ENCODE results near the gene RNH1.

Gene RNH1

DNA sequence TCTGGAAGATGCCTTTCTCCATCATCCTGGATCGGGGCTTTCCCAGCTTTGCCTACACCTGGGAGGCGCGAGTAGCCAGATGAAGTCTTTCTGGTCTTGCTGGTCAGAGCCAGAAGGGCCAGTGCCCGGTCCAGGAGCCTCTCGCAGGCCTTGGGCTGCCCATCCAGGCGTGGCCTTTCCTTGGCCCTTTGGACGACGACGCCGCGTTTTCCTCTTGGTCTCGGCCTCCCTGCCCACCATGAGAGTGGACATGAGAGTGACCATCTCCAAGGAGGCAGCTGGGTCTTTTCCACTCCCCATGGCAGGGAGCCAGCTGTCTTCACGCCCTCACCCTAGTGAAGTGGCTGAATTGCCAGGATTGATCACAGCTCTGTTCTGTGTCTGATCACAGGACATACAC, 53.5 kb downstream of the RNH1 start:
- no peak for TF ChIP-seq CTCF (IDR thresholded peaks at IDR 0.05; ENCODE audit: low read depth, low read length)
- H3K4me3 ChIP-seq (ENCODE audit: low read depth, low read length): no peak overlapping the region
- DNase-seq (ENCODE audit: low read depth, low spot score): no peak
- in situ Hi-C loops (cut with HindIII; ENCODE audit: low sequenced_read_pairs): no loop called here

- TF ChIP-seq CTCF (IDR thresholded peaks at IDR 0.05; ENCODE audit: low read depth, low read length): no peak
- in situ Hi-C loops (cut with HindIII; ENCODE audit: low sequenced_read_pairs): no loop called here
- H3K4me3 ChIP-seq (ENCODE audit: low read depth, low read length): no peak overlapping the region
- no peak for DNase-seq (ENCODE audit: low read depth, low spot score)
These were observed 54.0 kb downstream of the RNH1 start for GRCh38 chr11:452916-453527.

DNA sequence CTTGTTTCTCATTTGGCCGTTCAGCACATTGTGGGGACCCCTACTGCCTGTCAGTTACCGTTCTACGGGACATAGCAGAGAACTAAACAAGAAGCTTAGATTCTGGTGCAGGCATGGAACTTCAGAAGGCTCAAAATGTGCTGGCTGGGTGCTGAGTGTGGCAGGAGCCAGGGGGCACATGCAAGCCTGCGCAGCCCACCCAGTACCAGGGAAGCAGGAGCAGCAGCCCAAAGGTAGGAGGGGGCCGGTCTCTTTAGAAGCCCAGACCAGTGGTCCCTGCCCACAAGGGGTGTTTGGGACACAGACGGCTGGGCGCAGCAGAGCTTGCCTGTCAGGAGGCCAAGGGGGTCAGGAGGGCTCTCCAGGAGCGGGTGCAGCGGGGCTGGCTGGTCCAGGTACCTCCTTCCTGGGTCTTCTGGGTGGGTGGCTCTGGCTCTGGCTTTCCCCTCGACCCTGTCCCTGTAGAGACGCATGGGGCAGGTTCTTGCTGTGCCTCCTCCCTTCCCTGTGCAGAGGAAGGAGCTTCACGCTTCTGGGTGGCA, 54.8 kb downstream of the RNH1 start:
- no peak for TF ChIP-seq CTCF (IDR thresholded peaks at IDR 0.05; ENCODE audit: low read depth, low read length)
- DNase-seq (ENCODE audit: low read depth, low spot score): no peak
- in situ Hi-C loops (cut with HindIII; ENCODE audit: low sequenced_read_pairs): no loop called here
- no peak overlapping the region for H3K4me3 ChIP-seq (ENCODE audit: low read depth, low read length)

DNA sequence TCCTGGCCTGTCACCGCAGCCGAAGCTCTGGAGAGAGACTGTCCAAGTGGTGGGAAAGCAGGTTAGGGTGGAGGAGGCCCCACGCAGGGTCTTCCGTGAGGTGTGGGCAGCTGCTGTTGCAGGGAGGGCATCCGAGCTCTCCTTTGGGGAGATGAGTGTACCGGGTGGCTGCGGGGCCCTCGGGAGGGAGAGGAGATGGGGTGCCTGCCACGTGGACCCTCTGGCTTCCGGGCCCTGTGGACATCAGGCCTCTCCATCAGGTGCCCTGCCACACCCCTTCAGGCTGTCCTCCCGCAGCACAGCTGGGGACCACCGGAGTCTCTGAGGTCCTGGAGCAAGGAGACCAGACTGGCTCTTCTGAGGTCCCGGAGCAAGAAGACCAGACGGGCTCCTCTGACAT, 55.3 kb downstream of the RNH1 start:
- no peak for DNase-seq (ENCODE audit: low read depth, low spot score)
- no peak for TF ChIP-seq CTCF (IDR thresholded peaks at IDR 0.05; ENCODE audit: low read depth, low read length)
- in situ Hi-C loops (cut with HindIII; ENCODE audit: low sequenced_read_pairs): no loop called here
- peak overlapping the region; percentile 68 for H3K4me3 ChIP-seq (ENCODE audit: low read depth, low read length)

DNA sequence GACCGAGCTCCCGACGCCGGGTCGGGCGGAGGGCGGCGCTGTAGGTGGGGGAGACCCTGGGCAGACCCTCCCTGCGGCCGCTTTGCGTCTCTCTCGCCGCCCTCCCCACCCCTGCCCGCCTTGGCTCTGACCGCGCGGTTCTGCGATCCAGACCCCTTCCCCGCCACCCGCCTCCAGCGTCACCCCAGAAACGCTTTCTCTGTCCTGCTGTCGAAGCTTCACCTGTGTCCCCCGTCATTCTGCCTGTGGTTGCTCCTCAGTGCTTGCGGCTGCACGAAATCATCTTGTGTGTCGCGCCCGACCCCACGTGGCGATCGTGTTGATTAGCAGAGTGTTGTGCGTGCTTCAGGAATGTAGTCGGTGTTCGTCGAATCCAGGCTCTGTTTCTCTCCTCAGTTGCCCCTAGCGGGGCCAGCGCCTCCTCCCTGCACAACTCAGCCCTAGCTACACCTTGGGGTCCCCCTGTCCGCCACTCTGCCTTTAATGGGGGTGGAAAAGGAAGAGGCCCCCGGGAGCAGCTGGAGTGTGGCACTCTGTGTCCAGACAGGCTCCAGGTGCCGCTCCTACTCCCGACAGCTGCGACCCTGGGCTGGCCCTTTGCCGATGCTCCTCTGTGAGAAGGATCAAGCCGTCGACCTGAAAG, 56.1 kb downstream of the RNH1 start:
- peak overlapping the region; percentile 68 for H3K4me3 ChIP-seq (ENCODE audit: low read depth, low read length)
- peak; percentile 17 for TF ChIP-seq CTCF (IDR thresholded peaks at IDR 0.05; ENCODE audit: low read depth, low read length)
- DNase-seq (ENCODE audit: low read depth, low spot score): peak; percentile 56
- in situ Hi-C loops (cut with HindIII; ENCODE audit: low sequenced_read_pairs): no loop called here

DNA sequence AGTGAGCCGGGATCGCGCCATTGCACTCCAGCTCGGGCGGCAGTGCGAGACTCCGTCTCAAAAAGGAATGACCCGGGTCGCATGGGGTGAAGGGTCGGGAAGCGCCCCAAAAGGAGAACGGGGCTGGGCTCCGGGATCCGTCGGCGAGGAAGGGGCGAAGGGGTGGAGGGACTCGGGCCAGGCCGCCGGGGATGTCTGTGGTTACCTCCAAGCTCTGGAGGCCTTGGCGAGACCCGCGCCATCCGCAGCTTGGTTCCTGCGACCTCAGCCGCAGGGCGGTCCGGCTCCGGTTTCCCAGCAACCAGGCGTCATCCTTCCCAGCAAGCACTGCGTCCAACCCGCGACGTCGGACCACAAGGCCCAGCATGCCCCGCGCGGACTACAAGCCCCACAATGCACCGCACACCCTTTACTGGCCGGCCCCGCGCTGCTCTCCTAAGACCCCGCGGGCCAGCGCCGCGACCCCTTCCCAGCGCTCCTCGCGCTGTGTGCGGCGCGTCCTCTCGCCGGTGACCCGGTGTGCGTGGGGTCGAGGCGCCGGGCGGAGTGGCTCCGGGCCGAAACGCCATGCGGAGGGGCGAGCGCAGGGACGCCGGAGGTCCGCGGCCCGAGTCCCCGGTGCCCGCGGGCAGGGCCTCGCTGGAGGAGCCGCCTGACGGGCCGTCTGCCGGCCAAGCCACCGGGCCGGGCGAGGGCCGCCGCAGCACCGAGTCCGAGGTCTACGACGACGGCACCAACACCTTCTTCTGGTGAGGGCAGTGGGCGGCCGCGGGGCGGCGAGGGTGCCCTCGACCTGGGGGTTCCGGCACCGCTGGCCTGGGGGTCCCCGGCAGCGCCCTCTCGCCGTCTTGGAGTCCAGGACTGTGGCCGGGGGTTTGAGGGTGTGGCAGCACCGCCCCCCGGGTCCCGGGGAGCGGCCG, 56.9 kb downstream of the RNH1 start, which contains the start of gene PTDSS2:
TSS of gene PTDSS2 (plus strand) at position 391 of the 920 bp plus-strand sequence. CDS start at position 568, 177 bp downstream.
- TF ChIP-seq CTCF (IDR thresholded peaks at IDR 0.05; ENCODE audit: low read depth, low read length): no peak
- in situ Hi-C loops (cut with HindIII; ENCODE audit: low sequenced_read_pairs): no loop called here
- peak within 1 kb of the TSS; percentile 68 for H3K4me3 ChIP-seq (ENCODE audit: low read depth, low read length)
- DNase-seq (ENCODE audit: low read depth, low spot score): peak; percentile 96

Measured in astrocyte of the spinal cord (primary cell).